ENCODE results near the gene MAP3K13. TPM values are rescaled to one million over a fixed set of nuclear protein-coding genes. Genes with fewer than 3 reads are reported as not detected.
"Not testable (repeated sequence)": the region's sequence is repeated elsewhere in the genome, so short reads cannot be mapped to it uniquely, and the experiment has no call there.

MAP3K13 gene
- total RNA-seq, 1 donor from 2014 or later: 12.2 TPM

GRCh38 chr3:185353823-185354614, 8.9 kb upstream of the MAP3K13 start:
- Mint-ChIP-seq H3K4me1 (ENCODE audit: low read depth) (no peaks in the 10 kb centered on the region), H3K9me3 (no peaks in the 10 kb centered on the region), H3K27me3 (ENCODE audit: insufficient read depth) (peaks cover 22% of the 10 kb centered on the region), H3K4me3 (no peak overlapping the region), H3K27ac (no peak overlapping the region), H3K36me3 (ENCODE audit: low read depth) (no peaks in the 10 kb centered on the region)
- DNase-seq (ENCODE audit: low spot score): peak; percentile 68
- intact Hi-C loops (cut with micrococcal nuclease): loop anchor here (1.0 to 5.0 kb wide), 4 partner anchors 9 to 221 kb away; partner anchors contain the start of genes MAP3K13 and TMEM41A

- Mint-ChIP-seq H3K4me1 (ENCODE audit: low read depth) (no peaks in the 10 kb centered on the region), H3K9me3 (no peaks in the 10 kb centered on the region), H3K4me3 (no peak overlapping the region), H3K36me3 (ENCODE audit: low read depth) (no peaks in the 10 kb centered on the region), H3K27me3 (ENCODE audit: insufficient read depth) (peaks cover 19% of the 10 kb centered on the region), H3K27ac (no peak overlapping the region)
- intact Hi-C loops (cut with micrococcal nuclease): no loop called here
- DNase-seq (ENCODE audit: low spot score): no peak
Measured at GRCh38 chr3:185356499-185356898, 6.4 kb upstream of the MAP3K13 start.

GRCh38 chr3:185361920-185362319, 1.0 kb upstream of the MAP3K13 start:
- Mint-ChIP-seq H3K27ac (no peak overlapping the region), H3K4me3 (no peak overlapping the region), H3K4me1 (ENCODE audit: low read depth) (peaks cover 17% of the 10 kb centered on the region), H3K27me3 (ENCODE audit: insufficient read depth) (peaks cover 52% of the 10 kb centered on the region), H3K9me3 (no peaks in the 10 kb centered on the region), H3K36me3 (ENCODE audit: low read depth) (no peaks in the 10 kb centered on the region)
- intact Hi-C loops (cut with micrococcal nuclease): loop anchor here (2.0 kb wide), 1 partner anchor 29 kb away; no protein-coding TSS in a partner anchor
- DNase-seq (ENCODE audit: low spot score): no peak

GRCh38 chr3:185363662-185364203, 797 bp downstream of the MAP3K13 start:
- intact Hi-C loops (cut with micrococcal nuclease): loop anchor here (1.0 to 2.0 kb wide), 2 partner anchors 9 to 31 kb away; no protein-coding TSS in a partner anchor
- H3K27me3 Mint-ChIP-seq (ENCODE audit: insufficient read depth): peaks cover 54% of the 10 kb centered on the region
- H3K4me3 Mint-ChIP-seq: peak overlapping the region; percentile 85
- H3K4me1 Mint-ChIP-seq (ENCODE audit: low read depth): peaks cover 17% of the 10 kb centered on the region
- H3K27ac Mint-ChIP-seq: no peak overlapping the region
- no peak for DNase-seq (ENCODE audit: low spot score)
- no peaks in the 10 kb centered on the region for H3K9me3 Mint-ChIP-seq
- H3K36me3 Mint-ChIP-seq (ENCODE audit: low read depth): no peaks in the 10 kb centered on the region

- no peak for DNase-seq (ENCODE audit: low spot score)
- Mint-ChIP-seq H3K27me3 (ENCODE audit: insufficient read depth) (peaks cover 51% of the 10 kb centered on the region), H3K27ac (no peak overlapping the region), H3K36me3 (ENCODE audit: low read depth) (no peaks in the 10 kb centered on the region), H3K9me3 (no peaks in the 10 kb centered on the region), H3K4me3 (no peak overlapping the region), H3K4me1 (ENCODE audit: low read depth) (peaks cover 17% of the 10 kb centered on the region)
- intact Hi-C loops (cut with micrococcal nuclease): no loop called here
Measured at GRCh38 chr3:185365291-185366073, 2.5 kb downstream of the MAP3K13 start.

GRCh38 chr3:185366074-185366335, 3.1 kb downstream of the MAP3K13 start:
- H3K27me3 Mint-ChIP-seq (ENCODE audit: insufficient read depth): peaks cover 54% of the 10 kb centered on the region
- no peaks in the 10 kb centered on the region for H3K36me3 Mint-ChIP-seq (ENCODE audit: low read depth)
- H3K27ac Mint-ChIP-seq: no peak overlapping the region
- no peak for DNase-seq (ENCODE audit: low spot score)
- no peak overlapping the region for H3K4me3 Mint-ChIP-seq
- intact Hi-C loops (cut with micrococcal nuclease): no loop called here
- no peaks in the 10 kb centered on the region for H3K9me3 Mint-ChIP-seq
- peaks cover 17% of the 10 kb centered on the region for H3K4me1 Mint-ChIP-seq (ENCODE audit: low read depth)

- Mint-ChIP-seq H3K4me3 (no peak overlapping the region), H3K9me3 (no peaks in the 10 kb centered on the region), H3K27me3 (ENCODE audit: insufficient read depth) (peaks cover 55% of the 10 kb centered on the region), H3K27ac (no peak overlapping the region), H3K36me3 (ENCODE audit: low read depth) (no peaks in the 10 kb centered on the region), H3K4me1 (ENCODE audit: low read depth) (peaks cover 17% of the 10 kb centered on the region)
- intact Hi-C loops (cut with micrococcal nuclease): no loop called here
- no peak for DNase-seq (ENCODE audit: low spot score)
Measured at GRCh38 chr3:185366913-185367312, 4.0 kb downstream of the MAP3K13 start.

- H3K9me3 Mint-ChIP-seq; H3K27ac Mint-ChIP-seq; intact Hi-C loops (cut with micrococcal nuclease); H3K4me1 Mint-ChIP-seq (ENCODE audit: low read depth); H3K4me3 Mint-ChIP-seq; DNase-seq (ENCODE audit: low spot score); H3K36me3 Mint-ChIP-seq (ENCODE audit: low read depth): not testable (repeated sequence)
- peaks cover 38% of the 10 kb centered on the region for H3K27me3 Mint-ChIP-seq (ENCODE audit: insufficient read depth)
Measured at GRCh38 chr3:185370349-185370748, 7.4 kb downstream of the MAP3K13 start.

- Mint-ChIP-seq H3K4me3 (no peak overlapping the region), H3K36me3 (ENCODE audit: low read depth) (no peaks in the 10 kb centered on the region), H3K4me1 (ENCODE audit: low read depth) (no peaks in the 10 kb centered on the region), H3K27ac (no peak overlapping the region), H3K27me3 (ENCODE audit: insufficient read depth) (peaks cover 30% of the 10 kb centered on the region), H3K9me3 (no peaks in the 10 kb centered on the region)
- intact Hi-C loops (cut with micrococcal nuclease): no loop called here
- DNase-seq (ENCODE audit: low spot score): no peak
Measured at GRCh38 chr3:185371306-185372074, 8.6 kb downstream of the MAP3K13 start.

- no peak overlapping the region for H3K4me3 Mint-ChIP-seq
- DNase-seq (ENCODE audit: low spot score): no peak
- intact Hi-C loops (cut with micrococcal nuclease): no loop called here
- H3K9me3 Mint-ChIP-seq: no peaks in the 10 kb centered on the region
- H3K27me3 Mint-ChIP-seq (ENCODE audit: insufficient read depth): peaks cover 4% of the 10 kb centered on the region
- H3K36me3 Mint-ChIP-seq (ENCODE audit: low read depth): no peaks in the 10 kb centered on the region
- H3K4me1 Mint-ChIP-seq (ENCODE audit: low read depth): no peaks in the 10 kb centered on the region
- no peak overlapping the region for H3K27ac Mint-ChIP-seq
Measured at GRCh38 chr3:185381320-185382058, 18.6 kb downstream of the MAP3K13 start.

- H3K4me1 Mint-ChIP-seq (ENCODE audit: low read depth): no peaks in the 10 kb centered on the region
- no peak overlapping the region for H3K27ac Mint-ChIP-seq
- peaks cover 4% of the 10 kb centered on the region for H3K27me3 Mint-ChIP-seq (ENCODE audit: insufficient read depth)
- no peaks in the 10 kb centered on the region for H3K9me3 Mint-ChIP-seq
- no peaks in the 10 kb centered on the region for H3K36me3 Mint-ChIP-seq (ENCODE audit: low read depth)
- no peak overlapping the region for H3K4me3 Mint-ChIP-seq
- intact Hi-C loops (cut with micrococcal nuclease): no loop called here
- DNase-seq (ENCODE audit: low spot score): no peak
Measured at GRCh38 chr3:185382154-185382553, 19.2 kb downstream of the MAP3K13 start.

GRCh38 chr3:185386515-185386914, 23.6 kb downstream of the MAP3K13 start:
- H3K4me1 Mint-ChIP-seq (ENCODE audit: low read depth); H3K36me3 Mint-ChIP-seq (ENCODE audit: low read depth); H3K27ac Mint-ChIP-seq; H3K4me3 Mint-ChIP-seq; DNase-seq (ENCODE audit: low spot score); intact Hi-C loops (cut with micrococcal nuclease); H3K9me3 Mint-ChIP-seq: not testable (repeated sequence)
- peaks cover 20% of the 10 kb centered on the region for H3K27me3 Mint-ChIP-seq (ENCODE audit: insufficient read depth)

Measured in activated T-helper 1 cell treated with anti-CD3 and anti-CD28 coated beads, Interleukin-12 subunit alpha, Interleukin-12 subunit beta, Interleukin-2, Interleukin-4 antibody, amounts not matched to agents 30 ng/mL and 10 ng/mL and 1 ng/mL, durations not matched to agents 14 hours and 24 hours and 36 hours (primary cell).